ENCODE measurements around the gene CDK11A. TPM values are rescaled to one million over a fixed set of nuclear protein-coding genes. Genes with fewer than 3 reads are reported as not detected.

Gene CDK11A
- 10 to 100 TPM; 22.7 to 34.9 (median 28.6) TPM for polyA plus RNA-seq (ENCODE audit: insufficient read length in 4 of 4)

DNA sequence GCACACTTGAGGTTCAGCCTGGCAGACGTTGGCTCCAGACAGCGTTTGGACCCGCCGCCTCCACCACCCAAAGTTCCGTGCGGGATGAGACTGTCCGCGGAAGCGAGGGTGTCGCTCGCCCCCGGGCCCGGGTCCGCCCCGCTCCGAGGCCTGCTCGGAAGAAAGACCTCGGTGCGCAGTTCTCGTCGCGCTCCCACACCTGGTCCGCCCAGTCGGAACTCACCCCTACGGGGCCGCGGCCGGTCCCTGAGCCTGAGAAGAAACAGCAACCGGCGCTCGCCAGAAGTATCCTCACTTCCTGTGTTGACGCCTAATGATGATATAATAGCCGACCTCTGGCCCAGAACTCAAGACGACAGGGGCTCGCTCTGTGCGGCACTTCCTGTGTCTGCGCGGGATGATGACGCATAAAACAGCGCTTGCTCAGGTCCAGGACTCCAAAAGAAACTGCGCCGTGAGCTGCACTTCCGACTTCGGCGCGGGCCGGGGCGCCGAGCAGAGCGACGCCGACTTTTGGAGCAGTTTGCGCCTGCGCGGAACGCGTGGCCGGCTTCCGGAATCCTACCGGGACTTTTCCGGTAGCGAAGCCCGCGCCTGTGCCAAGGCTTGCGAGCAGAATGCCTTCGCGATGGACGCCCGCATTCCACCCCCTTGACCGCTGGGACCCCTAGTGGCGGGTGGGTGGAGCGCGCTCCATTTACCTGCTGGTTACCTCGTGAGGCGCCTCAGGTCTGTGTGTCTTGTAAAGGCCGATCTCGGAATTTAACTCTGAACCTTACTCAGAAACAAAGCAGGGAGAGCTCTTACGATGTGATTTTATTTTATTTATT lies at the start of gene CDK11A:
Gene CDK11A (minus strand): TSS at position 323 of the 830 bp plus-strand sequence. CDS start 1,539 bp downstream, outside the sequence.
- DNase-seq (ENCODE audit: low read depth in 4 of 4, low spot score in 3 of 4) = peak; percentile 99 to 100 (median 100)

DNA sequence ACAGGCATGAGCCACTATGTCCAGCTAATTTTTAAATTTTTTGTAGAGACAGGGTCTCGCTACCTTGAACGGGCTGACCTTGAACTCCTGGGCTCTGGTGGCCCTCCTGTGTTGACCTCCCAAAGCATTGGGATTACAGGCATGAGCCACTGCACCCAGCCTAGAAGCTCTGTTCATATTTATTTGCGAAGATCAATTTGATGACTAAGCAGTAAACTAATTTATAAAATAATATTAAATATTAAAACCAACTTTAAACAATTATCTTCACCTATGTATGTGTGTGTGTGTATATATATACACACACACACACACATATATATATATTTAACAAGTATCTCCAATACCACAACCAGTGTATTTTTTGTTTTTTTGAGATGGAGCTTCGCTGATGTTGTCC lies 49.7 kb upstream of the CDK11A start:
- no peak for DNase-seq (ENCODE audit: low read depth in 4 of 4, low spot score in 3 of 4)

DNA sequence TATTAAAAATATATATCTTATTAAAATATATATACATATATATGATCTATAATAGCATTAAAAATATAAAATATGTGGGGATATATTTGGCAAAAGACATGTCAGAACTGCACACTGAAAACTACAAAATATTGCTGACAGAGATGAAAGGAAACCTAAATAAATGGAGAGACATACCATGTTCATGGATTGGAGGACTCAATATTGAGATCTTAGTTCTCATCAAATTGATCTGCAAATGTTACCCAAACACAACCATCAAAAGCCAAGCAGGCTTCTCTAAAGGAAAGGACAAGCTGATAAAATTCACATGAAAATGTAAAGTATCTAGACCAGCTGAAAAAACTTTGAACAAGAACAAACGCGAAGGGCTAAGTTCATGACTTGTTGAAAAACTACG lies 46.9 kb upstream of the CDK11A start:
- no peak for DNase-seq (ENCODE audit: low read depth in 4 of 4, low spot score in 3 of 4)

DNA sequence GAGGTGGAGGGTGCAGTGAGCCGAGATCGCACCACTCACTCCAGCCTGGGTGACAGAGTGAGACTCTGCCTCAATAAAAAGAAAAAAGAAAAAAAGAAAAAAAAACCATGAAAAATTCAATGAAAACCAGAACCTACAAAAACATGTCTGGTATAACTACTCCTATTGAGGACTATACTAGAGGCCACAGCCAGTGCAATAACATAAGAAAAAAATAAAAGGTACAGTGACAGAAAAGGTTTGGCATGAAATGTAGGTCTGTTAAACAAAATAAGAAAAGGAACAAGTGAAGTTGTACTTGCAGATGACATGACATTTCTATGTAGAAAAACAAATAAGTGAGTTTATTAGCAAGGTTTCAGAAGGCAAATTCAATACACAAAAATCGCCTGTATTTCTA lies 45.9 kb upstream of the CDK11A start:
- DNase-seq (ENCODE audit: low read depth in 4 of 4, low spot score in 3 of 4) = no peak

DNA sequence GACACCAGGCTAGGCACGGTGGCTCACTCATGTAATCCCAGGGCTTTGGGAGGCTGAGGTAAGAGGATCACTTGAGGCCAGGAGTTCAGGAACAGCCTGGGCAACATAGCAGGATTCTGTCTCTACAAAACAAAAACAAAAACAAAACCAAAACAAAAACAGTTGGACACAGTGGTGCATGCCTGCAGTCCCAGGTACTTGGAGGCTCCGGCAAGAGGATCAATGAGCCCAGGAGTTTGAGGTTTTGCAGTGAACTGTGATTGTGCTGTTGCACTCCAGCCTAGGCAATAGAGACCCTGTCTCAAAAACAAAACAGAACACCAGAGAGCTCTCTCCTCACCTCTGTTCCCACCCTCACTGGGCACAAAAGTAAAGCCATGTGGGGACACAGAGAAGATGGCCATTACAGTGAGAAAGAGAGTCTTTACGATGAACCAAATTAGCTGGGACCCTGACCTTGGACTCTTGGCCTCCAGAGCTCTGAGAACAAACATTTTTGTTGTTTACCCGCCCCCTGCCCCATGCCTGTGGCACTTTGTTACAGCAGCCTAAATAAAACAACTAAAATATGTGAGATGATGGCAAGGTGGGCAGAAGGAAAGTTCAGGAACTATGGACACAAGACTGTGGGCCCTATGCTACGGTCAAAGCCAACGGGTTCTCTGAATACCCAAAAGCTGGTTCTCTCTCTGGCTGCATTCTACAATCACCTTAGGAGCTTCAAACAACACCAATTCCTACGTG lies 44.3 kb upstream of the CDK11A start:
- DNase-seq (ENCODE audit: low read depth in 4 of 4, low spot score in 3 of 4) = no peak

DNA sequence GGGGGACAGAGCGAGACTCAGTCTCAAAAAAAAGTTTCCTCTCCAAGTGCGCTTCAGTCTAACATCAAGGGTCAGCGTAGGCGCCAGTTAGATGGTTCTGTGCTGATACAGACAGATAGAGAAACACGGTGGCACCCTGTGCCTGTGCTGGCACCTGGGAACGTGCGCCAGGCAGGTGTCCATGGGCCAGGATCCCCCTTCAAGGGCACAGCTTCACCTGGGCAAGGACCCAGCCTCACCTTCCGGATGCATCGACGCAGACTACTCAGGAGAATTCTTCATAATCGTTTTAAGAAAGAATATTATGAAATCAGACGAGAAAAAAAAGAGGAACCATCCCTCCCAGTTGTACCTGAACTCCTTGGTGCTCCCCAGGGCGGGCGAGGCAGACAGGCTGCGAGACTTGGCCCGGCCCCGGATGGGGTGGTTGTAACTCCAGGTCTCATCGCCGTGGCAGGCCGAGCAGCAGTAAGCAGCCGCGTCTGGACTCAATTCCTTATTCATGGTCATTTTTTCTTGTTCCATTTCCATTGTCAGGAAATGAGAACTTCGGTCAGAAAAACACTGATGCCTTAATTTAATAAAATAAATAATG lies 40.8 kb upstream of the CDK11A start:
- no peak for DNase-seq (ENCODE audit: low read depth in 4 of 4, low spot score in 3 of 4)

DNA sequence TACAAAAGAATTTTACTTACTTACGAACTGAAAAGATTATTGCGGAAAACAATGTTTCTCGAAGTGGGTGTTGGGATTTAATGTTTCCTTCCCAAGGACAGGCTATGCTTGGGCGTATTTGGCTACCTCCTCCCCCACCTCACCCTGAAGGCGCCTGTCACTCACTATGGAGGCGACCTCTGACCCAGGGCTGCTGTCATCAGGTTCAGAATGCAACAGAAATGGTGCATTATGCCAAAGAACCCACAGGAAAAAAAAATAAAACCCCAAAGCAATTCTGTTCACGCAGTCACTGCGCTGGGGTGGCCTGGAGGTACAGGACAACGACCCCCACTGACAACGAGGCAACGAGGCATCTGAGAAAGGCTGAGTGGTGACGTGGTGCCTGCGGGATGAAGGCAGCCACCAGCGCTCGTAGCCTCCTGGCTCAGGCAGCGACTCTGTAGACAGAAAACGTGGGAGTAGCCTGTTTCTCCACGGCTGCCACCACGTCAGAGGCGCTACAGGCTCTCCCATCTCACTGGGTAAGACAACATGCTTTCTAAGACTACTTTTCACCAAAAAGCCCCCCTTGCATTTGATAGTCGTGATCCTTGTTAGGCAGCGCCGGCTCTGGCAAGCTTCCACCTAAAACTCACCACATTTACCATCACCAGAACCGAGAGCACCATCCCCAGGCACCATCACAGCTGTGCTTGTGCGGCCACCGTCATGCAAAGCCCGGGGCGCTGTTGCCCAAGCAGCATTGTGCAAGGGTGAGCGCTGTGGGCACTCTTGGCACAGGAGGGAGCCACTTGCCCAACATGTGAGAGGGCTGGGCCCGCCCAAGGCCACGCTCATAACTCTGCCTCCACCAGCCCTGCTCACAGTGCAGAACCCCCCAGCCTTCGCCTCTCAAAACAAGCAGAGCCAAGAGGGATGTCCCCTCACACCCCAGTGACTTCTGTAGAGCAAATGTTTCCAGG lies 39.8 kb upstream of the CDK11A start:
- no peak for DNase-seq (ENCODE audit: low read depth in 4 of 4, low spot score in 3 of 4)

DNA sequence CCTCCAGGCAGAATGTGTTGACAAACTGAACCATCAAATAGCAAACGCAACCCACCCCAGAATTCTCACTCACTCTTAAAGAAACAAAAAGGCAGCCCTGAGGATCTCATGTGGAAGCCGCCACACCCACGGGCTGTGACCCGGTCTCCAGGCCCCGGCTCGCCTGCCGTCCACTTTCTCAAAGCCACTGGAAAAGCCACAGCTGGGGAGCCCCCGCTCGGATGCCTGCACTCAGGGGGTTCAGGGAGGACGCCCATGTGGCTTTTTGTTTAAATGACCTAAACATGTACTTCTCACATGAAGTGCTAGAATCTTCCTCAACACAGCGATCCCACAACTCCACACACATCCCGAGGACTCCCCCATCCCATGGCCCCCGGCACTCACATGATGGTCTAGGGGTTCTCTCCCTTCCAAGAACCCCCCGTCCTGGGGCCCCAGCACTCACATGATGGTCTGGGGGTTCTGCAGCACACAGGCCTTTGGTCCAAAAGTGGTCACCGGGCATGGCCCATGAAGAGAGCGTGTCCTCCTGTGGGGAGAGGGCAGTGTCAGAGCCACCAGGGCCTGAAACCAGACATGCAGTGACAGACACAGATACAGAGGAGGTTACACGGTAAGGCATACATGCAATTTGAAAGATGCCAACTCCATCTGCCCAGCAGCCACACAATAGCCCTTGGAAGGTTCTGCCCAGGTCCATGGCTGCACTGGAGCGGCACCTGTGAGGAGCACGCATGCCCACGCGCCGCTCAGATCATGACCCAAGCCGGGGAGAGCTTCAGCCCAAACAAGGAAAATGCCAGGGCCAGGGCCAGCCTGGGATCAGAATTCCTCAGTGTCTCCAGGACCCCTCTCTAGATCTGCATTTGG lies 37.6 kb upstream of the CDK11A start:
- no peak for DNase-seq (ENCODE audit: low read depth in 4 of 4, low spot score in 3 of 4)

DNA sequence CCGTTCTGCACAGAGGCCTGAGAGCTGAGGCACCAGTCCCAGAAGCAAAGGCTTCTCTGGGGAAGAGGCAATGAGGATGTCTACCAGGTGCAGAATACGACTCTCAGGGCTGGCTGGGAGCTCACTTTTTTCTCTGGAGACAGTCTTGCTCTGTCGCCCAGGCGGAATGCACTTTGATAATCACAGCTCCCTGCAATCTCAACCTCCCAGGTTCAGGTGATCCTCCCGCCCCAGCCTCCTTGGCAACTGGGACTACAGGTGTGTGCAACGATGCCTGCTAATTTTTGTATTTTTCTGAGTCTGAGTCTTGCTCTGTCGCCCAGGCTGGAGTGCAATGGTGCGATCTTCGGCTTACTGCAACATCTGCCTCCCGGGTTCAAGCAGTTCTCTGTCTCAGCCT lies 36.6 kb upstream of the CDK11A start:
- DNase-seq (ENCODE audit: low read depth in 4 of 4, low spot score in 3 of 4) = no peak

DNA sequence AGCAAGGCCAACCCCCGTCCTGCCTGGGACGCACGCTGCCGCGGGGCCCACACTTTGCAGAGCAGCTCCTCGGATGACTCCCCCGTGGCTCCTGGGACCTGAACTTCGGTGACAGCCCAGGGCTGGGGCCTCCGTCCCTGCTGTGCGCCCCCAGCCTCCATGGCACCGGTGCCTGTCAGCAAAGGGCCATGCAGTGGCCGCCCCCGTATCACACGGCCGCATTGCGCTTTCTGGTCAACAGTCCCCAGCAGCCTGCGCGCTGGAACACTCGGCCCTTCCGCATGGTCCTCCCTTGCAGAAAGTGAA lies 36.1 kb upstream of the CDK11A start:
- no peak for DNase-seq (ENCODE audit: low read depth in 4 of 4, low spot score in 3 of 4)

DNA sequence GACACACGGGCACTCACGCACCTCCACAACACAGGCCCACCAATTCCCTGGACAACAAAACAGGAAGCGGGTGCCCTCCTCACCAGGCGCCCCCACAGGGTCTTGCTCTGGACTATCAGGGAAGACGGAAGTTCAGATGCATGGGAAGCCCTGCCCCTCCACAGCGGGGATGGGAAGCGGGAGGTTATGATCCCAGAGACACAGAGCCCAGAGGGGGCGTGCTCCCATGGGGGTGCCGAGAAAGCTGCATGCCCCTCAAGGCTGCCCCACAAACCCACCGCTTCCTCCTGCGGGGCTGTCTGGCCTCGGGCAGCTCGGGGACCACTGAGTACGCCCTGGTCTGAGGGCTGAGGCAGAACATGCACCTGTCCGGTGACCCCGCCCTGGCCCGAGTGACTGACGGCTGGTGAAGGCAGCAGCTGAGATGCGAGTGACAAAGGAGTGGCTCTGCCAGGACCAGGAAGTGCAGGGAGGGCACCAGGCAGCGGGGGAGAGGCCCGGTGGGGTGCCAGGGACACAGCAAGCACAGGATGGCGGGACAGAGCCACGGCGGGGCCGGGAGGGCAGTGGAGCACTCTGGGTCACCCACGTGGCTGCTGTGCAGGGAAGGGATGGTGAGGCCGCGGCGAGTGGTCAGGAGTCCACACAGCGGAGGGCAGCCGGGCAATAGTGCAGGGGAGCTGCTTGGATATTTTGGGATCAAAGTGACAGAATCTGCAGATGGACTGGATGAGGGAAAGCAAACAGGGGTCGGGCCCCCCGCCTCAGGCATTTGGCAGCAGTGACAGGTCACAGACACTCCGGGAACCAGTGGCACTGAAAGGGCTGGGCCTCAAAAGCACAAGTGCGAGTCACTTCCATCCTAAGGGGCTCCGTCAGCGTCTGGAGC lies 35.5 kb upstream of the CDK11A start:
- DNase-seq (ENCODE audit: low read depth in 4 of 4, low spot score in 3 of 4) = no peak

DNA sequence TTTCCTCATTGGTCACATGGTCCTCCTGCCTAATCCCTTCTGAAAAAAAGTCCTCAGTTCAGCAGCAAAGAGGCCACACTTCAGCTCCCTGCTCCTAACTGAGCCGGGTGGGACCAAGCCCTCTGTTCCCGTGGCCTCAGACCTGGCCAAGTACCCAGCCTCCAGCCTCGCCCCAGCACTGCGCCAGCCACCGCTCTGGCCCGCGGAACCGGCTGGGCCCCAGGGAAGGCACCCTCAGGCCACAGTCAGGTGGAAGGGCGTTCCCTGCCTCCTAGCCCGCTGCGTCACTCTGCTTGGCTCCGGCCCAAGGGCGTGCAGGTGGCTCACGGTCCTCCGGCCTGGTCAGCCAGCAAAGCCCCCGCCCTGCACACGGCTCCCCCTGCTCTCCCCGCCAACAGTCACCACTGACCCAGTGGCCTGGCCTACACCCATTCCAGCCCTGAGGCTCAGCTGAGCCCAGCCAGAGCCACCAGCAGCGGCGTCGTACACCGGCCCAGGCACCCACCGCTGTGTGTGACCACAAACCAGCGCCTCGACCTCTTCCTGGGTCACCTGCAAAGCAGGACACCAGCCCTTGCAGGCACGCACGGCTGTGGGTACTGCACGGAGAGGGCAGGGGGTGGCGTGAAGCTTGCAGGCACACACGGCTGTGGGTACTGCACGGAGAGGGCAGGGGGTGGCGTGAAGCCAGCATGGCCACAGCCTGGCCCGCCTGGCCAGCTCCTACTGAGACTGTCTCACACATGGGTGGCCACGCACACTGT lies 34.7 kb upstream of the CDK11A start:
- DNase-seq (ENCODE audit: low read depth in 4 of 4, low spot score in 3 of 4) = no peak

DNA sequence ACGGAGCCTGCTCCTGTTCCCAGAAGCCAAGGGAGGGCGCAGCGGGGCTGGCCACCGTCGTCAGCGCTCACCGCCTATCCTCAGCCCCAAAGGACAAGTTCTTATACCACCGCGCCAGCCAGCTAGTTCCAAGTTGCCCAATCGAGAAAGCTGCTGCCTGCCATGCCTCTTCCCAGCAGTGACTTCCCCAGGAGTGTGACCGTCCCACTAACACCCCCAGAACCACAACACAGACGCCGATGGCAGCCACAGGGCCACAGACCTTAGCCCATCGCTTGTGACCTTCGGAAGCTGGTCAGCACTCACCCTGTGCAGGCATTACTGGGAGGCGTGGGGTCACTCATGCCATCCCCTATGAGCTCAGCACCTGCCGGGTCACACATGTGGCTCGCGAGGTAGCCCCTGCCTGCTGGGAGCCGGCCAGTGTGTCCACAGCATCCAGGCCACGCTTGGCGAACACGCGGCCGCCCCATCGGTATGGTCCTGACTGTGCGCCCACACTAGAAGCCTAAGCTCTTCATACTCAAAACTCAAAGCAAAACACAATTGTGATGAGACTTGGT lies 34.0 kb upstream of the CDK11A start:
- DNase-seq (ENCODE audit: low read depth in 4 of 4, low spot score in 3 of 4) = no peak

DNA sequence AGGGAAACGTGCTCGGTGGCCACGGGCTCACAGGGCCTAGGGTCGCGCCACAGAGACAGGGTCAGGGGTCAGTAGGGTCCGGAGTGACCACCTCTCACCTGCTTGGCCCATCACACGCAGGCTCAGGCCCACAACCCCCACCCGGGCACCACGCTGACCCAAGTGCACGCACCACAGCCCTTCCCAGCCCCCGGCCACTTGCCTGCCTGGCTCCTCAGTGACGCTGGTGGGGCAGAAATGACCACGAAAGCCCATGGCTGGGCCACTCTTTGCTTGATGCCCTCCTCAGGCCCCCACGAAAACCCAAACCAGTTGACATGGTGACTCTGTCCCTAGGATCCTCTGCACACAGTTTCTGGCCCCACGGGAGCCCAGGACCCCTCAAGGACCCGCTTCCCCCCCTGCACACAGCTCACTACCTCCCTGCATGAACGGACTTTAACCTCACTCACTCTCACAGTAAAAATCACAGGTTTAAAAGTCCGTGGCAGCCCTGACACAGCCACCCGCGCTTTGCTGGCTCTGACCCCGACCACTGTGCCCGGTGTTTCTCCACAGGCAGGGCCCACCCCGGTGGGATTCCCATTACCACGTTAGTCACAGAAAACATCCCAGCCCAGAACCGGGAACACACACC lies 33.4 kb upstream of the CDK11A start:
- no peak for DNase-seq (ENCODE audit: low read depth in 4 of 4, low spot score in 3 of 4)

DNA sequence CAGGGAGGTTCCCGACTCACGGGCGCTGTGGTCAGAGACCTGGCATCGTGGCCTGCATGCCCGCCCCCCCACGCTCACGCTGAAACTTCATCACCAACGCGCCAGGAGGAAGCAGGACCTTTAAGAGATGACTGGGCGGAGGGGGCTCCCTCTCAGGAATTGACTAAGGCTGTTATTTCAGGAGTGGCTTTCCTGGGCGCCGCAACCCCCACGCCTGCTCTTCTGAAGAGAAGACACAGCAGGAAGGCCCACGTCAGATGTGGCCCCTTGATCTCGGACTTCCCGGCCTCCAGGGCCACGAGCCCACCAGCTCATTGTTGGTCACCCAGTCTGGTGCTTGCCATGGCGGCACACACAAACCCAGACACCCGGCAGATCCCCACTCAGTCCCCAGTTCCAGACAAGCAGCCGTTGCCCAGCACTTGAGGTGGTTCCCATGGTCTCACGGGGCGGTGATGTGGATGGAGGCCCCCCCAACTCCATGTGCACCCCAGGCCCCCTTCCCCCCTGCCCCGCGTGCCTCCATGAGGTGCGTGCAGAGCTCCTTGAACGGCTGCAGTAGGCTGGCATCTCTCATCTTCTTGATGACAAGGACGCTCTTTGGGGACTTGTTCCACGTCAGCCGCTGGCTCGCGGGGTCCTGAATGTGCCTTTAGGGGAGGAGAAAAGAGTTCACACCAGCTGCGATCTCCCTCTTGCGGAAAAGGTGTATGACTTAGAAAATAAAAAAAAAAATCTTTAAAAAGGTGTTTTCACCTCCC lies 32.7 kb upstream of the CDK11A start:
- no peak for DNase-seq (ENCODE audit: low read depth in 4 of 4, low spot score in 3 of 4)

DNA sequence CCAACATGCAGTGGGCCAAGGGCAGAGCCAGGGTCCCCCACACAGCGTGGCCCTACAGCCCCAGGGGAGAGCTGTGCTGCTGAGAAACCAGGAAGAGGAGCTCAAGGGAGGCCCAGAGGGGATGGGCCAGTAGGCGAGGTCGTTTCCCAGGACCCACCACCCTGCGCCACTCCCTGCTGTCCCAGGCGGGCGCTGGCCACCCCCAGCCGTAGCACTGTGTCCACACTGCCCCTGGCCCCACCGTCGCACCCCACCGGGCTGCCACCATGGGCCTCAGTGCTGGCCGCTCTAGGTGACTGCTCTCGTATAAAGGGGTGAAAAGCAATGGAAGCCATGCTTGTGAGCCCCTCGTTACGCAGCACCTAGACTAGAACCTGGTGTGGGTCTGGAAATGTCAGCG lies 31.7 kb upstream of the CDK11A start:
- DNase-seq (ENCODE audit: low read depth in 4 of 4, low spot score in 3 of 4) = no peak
